Thyroid gland (tissue), 4 donors: ENCODE data around the gene BLOC1S6.

Experiments used
- CTCF ChIP-seq, 6 experiments: fragments of 200-600 bp in 3 of 6; fragments of 450-650 bp in 3 of 6; sonication (generic) in 3 of 6; IDR thresholded peaks; one replicate each; pipeline ENCODE4 v1.5.1; 2016 to 2019; ENCODE audit warnings: antibody characterized with exemption in 6 of 6, mild to moderate bottlenecking in 2 of 6, inconsistent platforms in 1 of 6, moderate library complexity in 1 of 6
- POLR2A ChIP-seq, 2 donors: fragments of 450-650 bp; IDR thresholded peaks; one replicate each; pipeline ENCODE4 v1.6.1; 2017; ENCODE audit warnings: antibody characterized with exemption in 2 of 2, mild to moderate bottlenecking in 2 of 2, moderate library complexity in 1 of 2

GRCh38 chr15:45546789-45547188 is 40.4 kb upstream of the BLOC1S6 start:
- no peak for TF ChIP-seq CTCF (IDR thresholded peaks at IDR 0.05)
- TF ChIP-seq POLR2A (IDR thresholded peaks at IDR 0.05) = no peak
